Stimulated activated CD4-positive, alpha-beta T cell treated with anti-CD3 and anti-CD28 coated beads, Interleukin-2, amount 100 ng/mL, for 4 hours (primary cell): Measurements from ENCODE around the gene ARHGAP26.
"Not testable (repeated sequence)": the region's sequence is repeated elsewhere in the genome, so short reads cannot be mapped to it uniquely, and the experiment has no call there.

ENCODE experiments used
- DNase-seq: peaks from one replicate; pipeline ENCODE4 v3.0.0-alpha.2; 2020; ENCODE audit warnings: low read depth

The ARHGAP26 gene

DNA sequence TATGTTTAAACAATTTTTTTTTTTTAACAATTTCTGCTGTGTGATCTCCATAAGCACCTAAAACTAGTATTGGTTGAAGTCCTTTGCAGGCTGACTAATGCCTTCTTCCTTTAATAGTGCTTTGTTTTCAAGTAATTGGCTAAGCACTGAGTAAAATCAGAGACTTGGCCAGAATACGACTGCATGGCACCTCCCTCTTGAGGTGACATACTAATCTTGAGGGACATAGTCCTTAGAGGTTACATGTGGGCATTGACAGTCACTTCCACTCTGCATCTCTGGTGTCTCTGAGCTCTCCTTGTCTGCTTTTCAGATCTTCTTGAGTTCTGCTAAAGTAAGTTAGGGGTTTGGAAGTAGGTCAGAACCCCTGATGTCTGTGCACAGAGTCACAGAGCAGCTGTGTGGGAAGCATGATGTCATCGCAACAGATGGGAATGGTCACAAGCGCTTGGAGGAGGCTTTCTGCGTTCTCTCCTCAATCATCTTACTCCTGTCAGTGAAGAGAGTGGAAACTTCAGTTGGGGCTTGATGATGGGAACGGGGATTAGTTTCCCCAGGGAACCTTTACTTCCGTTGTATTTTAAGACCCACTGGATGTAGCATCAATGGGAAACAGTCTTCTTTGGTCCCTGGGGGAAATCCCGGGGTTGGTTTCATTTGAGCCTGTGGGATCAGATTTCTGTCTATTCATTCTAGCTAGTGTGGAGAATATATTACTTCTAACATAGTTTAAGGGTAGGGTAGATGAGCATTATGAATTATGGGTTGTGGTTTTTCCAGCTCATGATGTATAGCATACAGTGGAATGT is 136.9 kb downstream of the ARHGAP26 start:
- no peak for DNase-seq

DNA sequence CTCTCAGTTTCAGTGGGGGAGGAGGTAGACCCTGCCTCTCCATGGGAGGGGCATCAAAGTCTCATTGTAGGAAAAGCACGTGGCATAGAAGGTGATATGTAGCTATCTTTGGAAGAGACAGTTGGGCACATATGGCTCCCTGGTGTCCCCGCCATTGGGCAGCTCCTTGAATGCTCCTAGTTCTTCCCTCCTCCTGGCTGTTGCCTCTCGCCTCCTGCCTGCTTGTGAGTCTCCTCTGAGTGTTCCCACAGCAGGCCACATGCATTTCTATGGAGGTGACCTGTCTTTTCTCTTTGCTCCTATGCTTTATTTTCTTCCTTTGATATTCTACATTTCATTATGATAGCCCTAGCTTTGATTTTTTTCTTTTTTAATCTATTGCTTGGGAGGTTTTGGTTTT is 138.5 kb downstream of the ARHGAP26 start:
- no peak for DNase-seq

- DNase-seq: no peak
Observed at GRCh38 chr5:142910128-142910527, 140.0 kb downstream of the ARHGAP26 start.

DNA sequence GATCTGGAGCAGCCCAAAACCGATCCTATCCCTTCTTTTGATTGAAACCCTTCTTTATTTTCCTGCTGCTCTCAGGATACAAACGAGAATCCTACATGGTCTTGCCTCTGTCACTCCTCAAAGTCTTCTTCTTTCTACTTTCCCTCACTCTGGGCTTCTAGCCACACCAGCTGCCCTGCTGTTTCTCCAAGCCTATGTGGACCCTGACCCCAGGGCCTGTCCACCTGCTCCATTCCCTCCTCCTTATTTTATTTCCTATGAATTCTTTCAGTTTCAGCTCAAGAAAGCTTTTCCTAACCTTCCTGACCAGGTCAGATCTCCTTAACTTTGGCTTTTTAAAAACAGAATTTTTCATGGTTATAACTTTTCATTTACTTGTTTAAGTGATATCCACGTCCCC is 141.0 kb downstream of the ARHGAP26 start:
- no peak for DNase-seq

DNA sequence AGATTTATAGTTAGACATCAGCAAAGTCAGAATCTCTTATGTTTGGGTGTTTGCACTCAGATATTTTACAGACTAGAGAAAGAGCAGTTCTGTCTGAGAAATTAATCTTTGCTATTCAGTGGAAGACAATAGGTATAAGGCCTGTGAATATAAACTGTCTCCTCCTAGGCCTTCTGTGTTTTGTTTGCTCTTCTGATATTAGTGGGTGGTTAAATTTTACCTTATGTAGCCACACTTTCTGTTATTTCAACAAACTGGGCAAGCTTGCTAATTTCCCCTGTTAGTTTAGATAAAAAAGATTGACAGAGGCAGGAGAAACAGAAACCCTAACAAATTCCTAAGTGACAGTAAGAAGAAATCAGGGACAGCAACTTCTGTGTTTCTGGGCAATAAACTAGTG is 141.6 kb downstream of the ARHGAP26 start:
- no peak for DNase-seq

GRCh38 chr5:142913728-142914338 is 143.7 kb downstream of the ARHGAP26 start:
- no peak for DNase-seq

- DNase-seq: no peak
Observed at GRCh38 chr5:142915038-142915437, 144.9 kb downstream of the ARHGAP26 start.

DNA sequence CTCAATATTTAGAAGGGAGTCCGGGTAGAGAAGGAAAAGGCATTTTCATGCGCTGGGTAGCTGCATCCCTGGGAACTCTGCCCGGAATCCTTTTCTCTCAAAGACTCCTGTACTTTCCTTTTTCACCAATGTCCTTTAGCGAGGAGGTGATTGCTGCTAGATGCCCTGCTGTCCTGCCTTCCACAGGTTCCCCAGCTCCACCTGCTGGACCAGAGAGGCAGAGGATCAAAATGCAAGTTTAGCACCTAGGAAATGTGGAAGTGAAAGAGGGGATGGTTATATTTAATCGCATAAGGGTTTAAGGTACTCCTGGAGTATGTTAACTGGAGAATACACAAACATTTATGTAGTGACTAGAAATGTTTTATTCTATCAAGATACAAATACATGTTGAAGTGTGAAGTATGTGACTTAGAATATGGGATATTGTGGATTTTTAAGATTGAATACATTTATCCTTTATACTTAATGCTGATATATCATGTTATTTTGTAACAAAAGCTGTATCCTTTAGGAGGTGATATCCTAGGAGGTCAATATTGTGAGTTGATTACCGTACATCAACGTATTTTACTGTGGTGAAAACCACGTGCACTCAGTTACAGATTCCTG is 145.7 kb downstream of the ARHGAP26 start:
- no peak for DNase-seq

DNA sequence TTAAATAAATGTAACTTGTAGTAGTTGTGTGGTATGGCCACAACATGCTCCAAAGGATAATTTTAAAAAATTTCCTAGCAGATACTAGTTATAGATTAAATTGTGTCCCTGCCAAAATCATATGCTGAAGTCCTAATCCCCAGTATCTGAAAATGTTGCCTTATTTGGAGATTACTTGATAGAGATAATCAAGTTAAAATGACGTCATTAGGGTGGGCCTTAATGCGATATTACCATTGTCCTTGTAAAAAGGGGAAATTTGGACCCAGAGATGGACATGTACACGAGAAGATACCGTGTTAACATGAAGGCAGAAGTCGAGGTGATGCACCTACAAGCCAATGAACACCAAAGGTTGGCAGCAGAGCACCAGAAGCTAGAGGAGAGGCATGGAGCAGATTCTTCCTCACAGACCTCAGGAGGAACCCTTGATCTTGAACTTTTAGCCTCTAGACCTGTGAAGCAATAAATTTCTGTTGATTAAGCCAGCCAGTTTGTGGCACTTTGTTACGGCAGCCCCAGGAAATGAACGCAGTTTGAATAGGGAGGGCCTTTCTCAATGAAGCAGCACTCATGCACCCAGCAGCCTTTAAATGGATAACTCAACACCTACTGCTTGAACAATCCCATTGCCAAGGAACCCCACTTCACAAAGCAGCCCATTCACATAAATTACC is 148.9 kb downstream of the ARHGAP26 start:
- DNase-seq: no peak

GRCh38 chr5:142920849-142921612 is 150.9 kb downstream of the ARHGAP26 start:
- no peak for DNase-seq

GRCh38 chr5:142922223-142922952 is 152.2 kb downstream of the ARHGAP26 start:
- DNase-seq: no peak

DNA sequence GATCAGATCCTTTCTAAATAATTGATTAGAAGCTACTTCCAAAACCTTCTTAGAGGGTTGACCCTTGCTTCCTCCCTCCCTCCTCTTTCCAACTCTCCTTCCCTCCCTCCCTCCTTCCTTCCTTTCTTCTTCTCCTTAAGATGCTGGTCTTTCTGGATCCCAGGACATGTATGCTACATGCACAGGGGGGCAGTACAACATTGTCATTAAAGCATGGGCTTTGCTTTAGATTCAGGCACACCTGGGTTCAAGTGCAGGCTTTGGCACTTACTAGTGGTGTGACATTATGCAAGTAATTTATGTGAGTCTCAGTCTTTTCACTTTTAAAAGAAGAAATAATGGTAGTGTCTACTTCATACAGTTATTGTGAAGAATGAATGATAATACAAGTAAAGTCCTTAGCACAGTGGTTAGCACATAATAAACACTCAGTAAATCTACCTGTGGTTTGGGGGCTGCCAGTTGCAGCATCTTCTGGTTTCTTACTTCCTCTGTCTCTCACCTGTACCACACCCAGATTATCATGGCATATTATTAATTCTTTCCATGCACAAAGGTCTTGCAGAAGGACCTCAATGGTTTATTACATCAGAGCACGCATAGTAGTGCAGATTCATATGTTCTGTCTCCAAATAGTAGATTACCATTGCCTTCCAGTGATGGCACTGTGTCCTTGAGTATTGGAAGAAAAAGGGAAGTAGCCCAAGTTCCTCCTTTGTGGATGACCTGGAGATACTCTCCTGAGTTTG is 154.1 kb downstream of the ARHGAP26 start:
- DNase-seq: no peak

- DNase-seq: no peak
Observed at GRCh38 chr5:142925795-142926194, 155.6 kb downstream of the ARHGAP26 start.

GRCh38 chr5:142926549-142926948 is 156.4 kb downstream of the ARHGAP26 start:
- no peak for DNase-seq

- not testable (repeated sequence) for DNase-seq
Observed at GRCh38 chr5:142928999-142929398, 158.8 kb downstream of the ARHGAP26 start.

- DNase-seq: no peak
Observed at GRCh38 chr5:142929587-142929986, 159.4 kb downstream of the ARHGAP26 start.

DNA sequence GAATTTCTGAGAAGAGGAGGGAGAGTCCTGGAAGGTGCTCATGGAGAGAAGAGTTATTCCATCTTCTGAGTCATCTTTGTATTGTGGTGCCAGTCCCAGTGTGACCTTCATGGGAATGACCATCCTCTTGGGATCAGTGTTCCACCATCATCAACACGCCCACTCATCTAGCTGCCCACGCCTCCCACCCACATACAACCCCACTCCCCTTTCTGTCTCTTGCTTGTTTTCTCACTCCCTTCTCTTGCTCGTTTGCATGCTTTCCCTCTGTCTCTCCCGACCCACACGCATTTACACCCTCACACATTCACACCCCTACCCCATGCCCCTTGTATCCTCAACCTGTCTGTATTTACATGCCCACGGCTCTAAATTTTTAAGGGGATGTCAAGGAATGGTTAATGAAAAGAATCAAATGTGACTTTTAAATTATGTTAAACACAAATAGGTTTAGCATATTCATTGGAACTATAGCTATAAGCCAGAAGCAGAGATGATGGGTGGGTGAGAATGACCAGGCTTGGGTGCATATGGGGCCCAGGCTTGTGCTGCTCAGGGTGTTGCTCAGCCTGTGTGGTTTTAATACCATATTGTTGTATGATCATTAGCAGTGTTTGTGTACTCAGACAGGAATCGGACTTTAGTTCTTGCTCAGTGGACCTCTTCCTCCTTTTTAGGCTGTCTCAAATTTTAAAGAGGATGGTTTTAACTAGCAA is 160.4 kb downstream of the ARHGAP26 start:
- no peak for DNase-seq

- no peak for DNase-seq
Observed at GRCh38 chr5:142931896-142932686, 161.9 kb downstream of the ARHGAP26 start.
